Uterus (tissue), 2 donors: ENCODE results near the gene GRID2.

Experiments used
- POLR2A ChIP-seq, 2 donors: fragments of 450-650 bp; IDR thresholded peaks; one replicate each; pipeline ENCODE4 v1.6.1; 2016; ENCODE audit warnings: antibody characterized with exemption in 2 of 2, mild to moderate bottlenecking in 1 of 2, moderate library complexity in 1 of 2
- TF ChIP-seq, protein P1 (sequence below), 4 experiments: fragments of 200-600 bp in 2 of 4; fragments of 450-650 bp in 2 of 4; sonication (generic) in 2 of 4; IDR thresholded peaks; one replicate each; pipeline ENCODE4 v1.5.1; 2016 to 2019; ENCODE audit warnings: antibody characterized with exemption in 4 of 4, mild to moderate bottlenecking in 2 of 4, moderate library complexity in 1 of 4

- TF ChIP-seq, protein P1, sequence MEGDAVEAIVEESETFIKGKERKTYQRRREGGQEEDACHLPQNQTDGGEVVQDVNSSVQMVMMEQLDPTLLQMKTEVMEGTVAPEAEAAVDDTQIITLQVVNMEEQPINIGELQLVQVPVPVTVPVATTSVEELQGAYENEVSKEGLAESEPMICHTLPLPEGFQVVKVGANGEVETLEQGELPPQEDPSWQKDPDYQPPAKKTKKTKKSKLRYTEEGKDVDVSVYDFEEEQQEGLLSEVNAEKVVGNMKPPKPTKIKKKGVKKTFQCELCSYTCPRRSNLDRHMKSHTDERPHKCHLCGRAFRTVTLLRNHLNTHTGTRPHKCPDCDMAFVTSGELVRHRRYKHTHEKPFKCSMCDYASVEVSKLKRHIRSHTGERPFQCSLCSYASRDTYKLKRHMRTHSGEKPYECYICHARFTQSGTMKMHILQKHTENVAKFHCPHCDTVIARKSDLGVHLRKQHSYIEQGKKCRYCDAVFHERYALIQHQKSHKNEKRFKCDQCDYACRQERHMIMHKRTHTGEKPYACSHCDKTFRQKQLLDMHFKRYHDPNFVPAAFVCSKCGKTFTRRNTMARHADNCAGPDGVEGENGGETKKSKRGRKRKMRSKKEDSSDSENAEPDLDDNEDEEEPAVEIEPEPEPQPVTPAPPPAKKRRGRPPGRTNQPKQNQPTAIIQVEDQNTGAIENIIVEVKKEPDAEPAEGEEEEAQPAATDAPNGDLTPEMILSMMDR (IDR thresholded peaks at IDR 0.05) = no peak
- TF ChIP-seq POLR2A (IDR thresholded peaks at IDR 0.05) = no peak
These were observed 355 bp downstream of the GRID2 start for GRCh38 chr4:92304121-92304520.
